ENCODE measurements around the gene ENDOV.

The ENDOV gene

DNA sequence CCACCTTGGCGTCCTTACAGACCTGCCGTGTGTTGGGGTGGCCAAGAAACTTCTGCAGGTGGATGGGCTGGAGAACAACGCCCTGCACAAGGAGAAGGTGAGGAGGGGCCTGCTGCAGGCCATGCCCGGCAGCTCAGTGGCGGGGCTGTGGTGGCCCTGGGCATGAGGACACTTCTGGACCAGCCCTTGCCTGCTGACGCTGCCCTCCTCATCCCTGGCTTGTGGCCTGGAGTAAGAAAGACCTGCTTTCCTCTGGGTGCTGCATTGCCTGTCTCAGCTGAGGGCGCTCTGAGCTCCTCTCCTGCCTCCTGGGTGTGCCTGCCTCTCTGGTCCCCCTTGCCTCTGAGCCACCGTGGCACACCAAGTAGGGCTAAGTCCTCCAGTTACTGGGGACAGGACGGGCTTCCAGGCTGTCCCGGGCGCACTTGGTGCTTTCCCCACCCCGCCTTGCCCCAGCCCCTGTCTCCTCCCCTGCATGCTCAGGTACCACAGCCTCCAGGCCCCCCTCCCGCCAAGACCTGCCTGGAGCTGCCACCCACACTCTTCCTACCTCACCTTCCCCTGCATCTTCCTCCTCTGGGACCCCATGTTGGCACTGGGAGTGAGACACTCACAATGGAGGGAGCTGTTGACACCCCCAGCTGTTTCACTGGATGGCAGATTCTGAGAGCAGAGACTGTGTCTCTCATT lies 8.7 kb downstream of the ENDOV start:
- TF ChIP-seq, protein P1, sequence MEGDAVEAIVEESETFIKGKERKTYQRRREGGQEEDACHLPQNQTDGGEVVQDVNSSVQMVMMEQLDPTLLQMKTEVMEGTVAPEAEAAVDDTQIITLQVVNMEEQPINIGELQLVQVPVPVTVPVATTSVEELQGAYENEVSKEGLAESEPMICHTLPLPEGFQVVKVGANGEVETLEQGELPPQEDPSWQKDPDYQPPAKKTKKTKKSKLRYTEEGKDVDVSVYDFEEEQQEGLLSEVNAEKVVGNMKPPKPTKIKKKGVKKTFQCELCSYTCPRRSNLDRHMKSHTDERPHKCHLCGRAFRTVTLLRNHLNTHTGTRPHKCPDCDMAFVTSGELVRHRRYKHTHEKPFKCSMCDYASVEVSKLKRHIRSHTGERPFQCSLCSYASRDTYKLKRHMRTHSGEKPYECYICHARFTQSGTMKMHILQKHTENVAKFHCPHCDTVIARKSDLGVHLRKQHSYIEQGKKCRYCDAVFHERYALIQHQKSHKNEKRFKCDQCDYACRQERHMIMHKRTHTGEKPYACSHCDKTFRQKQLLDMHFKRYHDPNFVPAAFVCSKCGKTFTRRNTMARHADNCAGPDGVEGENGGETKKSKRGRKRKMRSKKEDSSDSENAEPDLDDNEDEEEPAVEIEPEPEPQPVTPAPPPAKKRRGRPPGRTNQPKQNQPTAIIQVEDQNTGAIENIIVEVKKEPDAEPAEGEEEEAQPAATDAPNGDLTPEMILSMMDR (IDR thresholded peaks at IDR 0.05; ENCODE audit: borderline replicate concordance, insufficient read depth, low read depth, low read length) = no peak
- no peak overlapping the region for H3K4me3 ChIP-seq (ENCODE audit: low read depth, low read length)

GRCh38 chr17:80424261-80424660 lies 9.3 kb downstream of the ENDOV start:
- TF ChIP-seq, protein P1 (IDR thresholded peaks at IDR 0.05; ENCODE audit: borderline replicate concordance, insufficient read depth, low read depth, low read length) = no peak
- H3K4me3 ChIP-seq (ENCODE audit: low read depth, low read length) = no peak overlapping the region

DNA sequence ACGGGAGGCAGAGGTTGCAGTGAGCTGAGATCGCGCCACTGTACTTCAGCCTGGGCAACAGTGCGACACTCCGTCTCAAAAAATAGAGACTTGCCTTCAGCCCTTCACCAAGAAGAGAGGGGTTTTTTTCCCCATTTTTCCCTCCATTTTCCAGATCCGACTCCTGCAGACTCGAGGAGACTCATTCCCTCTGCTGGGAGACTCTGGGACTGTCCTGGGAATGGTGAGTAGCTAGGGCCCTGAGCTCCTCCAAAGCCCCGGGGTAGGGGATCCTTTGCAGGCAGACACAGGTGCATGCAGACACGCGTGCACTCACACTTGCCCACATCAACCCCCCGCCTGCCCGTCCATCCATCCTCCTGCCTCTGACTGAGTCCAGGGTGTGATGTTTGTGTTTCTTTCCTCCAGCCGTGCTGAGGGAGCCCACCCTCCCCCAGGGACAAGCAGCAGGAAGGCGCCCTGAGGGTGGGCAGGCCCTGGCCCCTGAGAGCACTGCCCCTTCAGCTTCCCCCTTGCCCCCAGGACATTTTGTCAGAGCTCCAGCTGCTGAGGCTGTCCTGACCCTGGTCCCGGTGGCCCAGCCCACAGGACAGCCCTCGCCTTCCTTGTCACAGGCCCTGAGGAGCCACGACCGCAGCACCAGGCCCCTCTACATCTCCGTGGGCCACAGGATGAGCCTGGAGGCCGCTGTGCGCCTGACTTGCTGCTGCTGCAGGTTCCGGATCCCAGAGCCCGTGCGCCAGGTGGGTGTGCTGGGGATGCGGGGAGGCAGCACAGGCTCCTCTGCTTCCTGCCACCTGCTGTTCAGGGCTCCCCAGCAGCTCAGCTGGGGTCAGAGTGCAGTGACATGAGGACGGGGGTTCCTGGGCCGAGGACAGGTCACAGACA lies 10.2 kb downstream of the ENDOV start:
- no peak overlapping the region for H3K4me3 ChIP-seq (ENCODE audit: low read depth, low read length)
- TF ChIP-seq, protein P1 (IDR thresholded peaks at IDR 0.05; ENCODE audit: borderline replicate concordance, insufficient read depth, low read depth, low read length) = no peak

- TF ChIP-seq, protein P1 (IDR thresholded peaks at IDR 0.05; ENCODE audit: borderline replicate concordance, insufficient read depth, low read depth, low read length) = no peak
- no peak overlapping the region for H3K4me3 ChIP-seq (ENCODE audit: low read depth, low read length)
Observed at GRCh38 chr17:80425835-80426426, 11.0 kb downstream of the ENDOV start.

GRCh38 chr17:80426671-80427326 lies 11.8 kb downstream of the ENDOV start:
- no peak overlapping the region for H3K4me3 ChIP-seq (ENCODE audit: low read depth, low read length)
- TF ChIP-seq, protein P1 (IDR thresholded peaks at IDR 0.05; ENCODE audit: borderline replicate concordance, insufficient read depth, low read depth, low read length) = peak; percentile 97

DNA sequence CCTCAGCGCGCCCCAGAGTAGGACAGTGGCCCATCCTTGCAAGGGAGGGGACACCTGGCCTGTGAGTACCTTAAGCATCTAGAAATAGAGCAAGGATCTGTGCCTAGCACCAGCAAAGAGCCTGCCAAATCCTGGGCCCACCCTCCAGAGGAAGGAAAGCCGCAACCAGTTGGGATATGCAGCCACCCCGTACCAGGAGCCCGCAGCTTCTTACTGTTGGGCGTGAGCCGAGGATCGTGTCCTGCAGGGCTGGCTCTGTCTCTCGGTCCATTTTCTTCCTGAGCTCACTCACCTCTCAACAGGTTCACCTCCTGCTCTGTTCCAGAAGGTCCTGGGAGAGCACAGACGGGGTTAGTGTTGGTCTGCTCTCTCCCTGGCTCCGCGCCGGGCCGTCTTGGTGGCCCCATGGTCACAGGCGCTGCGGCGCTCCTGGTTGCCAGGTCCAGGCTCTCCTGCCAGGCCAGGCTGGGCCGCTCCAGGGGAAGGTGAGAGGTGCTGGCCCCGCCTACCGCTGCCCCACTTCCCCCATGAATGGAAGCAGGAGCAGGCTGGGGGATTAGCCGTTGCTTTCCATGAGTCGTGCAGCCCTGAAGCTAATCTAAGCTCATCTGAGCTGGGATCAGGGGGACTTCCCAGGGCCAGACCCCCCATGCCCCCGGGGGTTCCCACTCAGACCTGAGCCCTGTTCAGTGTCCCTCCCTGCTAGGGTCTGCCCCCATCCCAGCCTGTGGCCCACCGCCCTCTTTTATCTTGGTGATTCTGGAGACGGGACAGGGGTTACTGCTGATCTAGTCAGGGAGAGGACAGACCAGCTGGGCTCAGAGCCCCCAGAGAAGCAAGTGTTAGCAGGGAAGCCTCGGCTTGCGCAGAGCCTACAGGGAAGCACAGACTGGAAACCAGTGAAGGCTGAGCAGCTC lies 12.7 kb downstream of the ENDOV start:
- TF ChIP-seq, protein P1 (IDR thresholded peaks at IDR 0.05; ENCODE audit: borderline replicate concordance, insufficient read depth, low read depth, low read length) = no peak
- H3K4me3 ChIP-seq (ENCODE audit: low read depth, low read length) = no peak overlapping the region

Measured in GM12875 (cell line).